ENCODE data around the gene LRRC8A.
"Not testable (repeated sequence)": the region's sequence is repeated elsewhere in the genome, so short reads cannot be mapped to it uniquely, and the experiment has no call there.

LRRC8A gene

GRCh38 chr9:128841694-128842492 lies 40.0 kb upstream of the LRRC8A start:
- peak overlapping the region; percentile 38; the same call in 1 of the 2 replicates for H3K27ac ChIP-seq
- TF ChIP-seq, protein P1, sequence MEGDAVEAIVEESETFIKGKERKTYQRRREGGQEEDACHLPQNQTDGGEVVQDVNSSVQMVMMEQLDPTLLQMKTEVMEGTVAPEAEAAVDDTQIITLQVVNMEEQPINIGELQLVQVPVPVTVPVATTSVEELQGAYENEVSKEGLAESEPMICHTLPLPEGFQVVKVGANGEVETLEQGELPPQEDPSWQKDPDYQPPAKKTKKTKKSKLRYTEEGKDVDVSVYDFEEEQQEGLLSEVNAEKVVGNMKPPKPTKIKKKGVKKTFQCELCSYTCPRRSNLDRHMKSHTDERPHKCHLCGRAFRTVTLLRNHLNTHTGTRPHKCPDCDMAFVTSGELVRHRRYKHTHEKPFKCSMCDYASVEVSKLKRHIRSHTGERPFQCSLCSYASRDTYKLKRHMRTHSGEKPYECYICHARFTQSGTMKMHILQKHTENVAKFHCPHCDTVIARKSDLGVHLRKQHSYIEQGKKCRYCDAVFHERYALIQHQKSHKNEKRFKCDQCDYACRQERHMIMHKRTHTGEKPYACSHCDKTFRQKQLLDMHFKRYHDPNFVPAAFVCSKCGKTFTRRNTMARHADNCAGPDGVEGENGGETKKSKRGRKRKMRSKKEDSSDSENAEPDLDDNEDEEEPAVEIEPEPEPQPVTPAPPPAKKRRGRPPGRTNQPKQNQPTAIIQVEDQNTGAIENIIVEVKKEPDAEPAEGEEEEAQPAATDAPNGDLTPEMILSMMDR (conservative IDR thresholded peaks at IDR 0.05): no peak
- no peak for TF ChIP-seq ZFX (IDR thresholded peaks at IDR 0.05)

- H3K27ac ChIP-seq: not testable (repeated sequence)
Observed at GRCh38 chr9:128843171-128843570, 38.8 kb upstream of the LRRC8A start.

GRCh38 chr9:128845186-128845931 lies 36.6 kb upstream of the LRRC8A start:
- no peak overlapping the region for H3K27ac ChIP-seq
- no peak for TF ChIP-seq ZFX (IDR thresholded peaks at IDR 0.05)
- TF ChIP-seq, protein P1 (conservative IDR thresholded peaks at IDR 0.05): no peak

GRCh38 chr9:128846680-128847030 lies 35.3 kb upstream of the LRRC8A start:
- no peak for TF ChIP-seq ZFX (IDR thresholded peaks at IDR 0.05)
- TF ChIP-seq, protein P1 (conservative IDR thresholded peaks at IDR 0.05): no peak

GRCh38 chr9:128847803-128848202 lies 34.1 kb upstream of the LRRC8A start:
- H3K27ac ChIP-seq: no peak overlapping the region
- TF ChIP-seq, protein P1 (conservative IDR thresholded peaks at IDR 0.05): no peak
- TF ChIP-seq ZFX (IDR thresholded peaks at IDR 0.05): no peak

More at GRCh38 chr9:128846680-128847030, 35.3 kb upstream of the LRRC8A start:
- H3K27ac ChIP-seq: no peak overlapping the region

GRCh38 chr9:128851024-128851423 lies 30.9 kb upstream of the LRRC8A start:
- not testable (repeated sequence) for H3K27ac ChIP-seq

DNA sequence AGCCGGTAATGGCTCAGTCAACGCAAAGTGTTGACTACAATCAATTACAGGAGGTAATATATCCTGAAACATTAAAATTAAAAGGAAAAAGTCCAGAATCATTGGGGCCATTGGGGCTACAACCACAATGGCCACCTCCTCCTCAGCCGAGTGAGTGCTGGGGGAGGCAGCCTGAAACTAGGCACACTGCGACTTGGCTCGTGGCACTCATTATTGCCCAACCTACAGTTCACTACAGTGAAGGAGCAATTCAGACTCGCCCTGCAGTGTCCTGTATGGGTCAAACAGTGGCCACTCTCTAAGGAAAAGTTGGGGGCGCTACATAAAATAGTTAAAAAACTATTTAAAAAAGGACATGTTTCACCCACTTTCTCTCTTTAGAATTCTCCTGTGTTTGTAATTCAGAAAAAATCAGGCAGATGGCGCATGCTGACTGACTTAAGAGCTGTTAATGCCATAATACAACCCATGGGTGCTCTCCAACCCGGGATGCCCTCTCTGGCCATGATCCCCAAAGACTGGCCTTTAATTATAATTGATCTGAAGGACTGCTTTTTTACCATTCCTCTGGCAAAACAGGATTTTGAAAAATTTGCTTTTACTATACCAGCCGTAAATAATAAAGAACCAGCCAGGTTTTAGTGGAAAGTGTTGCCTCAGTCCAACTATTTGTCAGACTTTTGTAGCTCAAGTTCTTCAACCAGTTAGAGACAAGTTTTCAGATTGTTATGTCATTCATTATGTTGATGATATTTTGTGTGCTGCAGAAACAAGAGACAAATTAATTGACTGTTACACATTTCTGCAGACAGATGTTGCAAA lies 29.9 kb upstream of the LRRC8A start:
- not testable (repeated sequence) for H3K27ac ChIP-seq
- TF ChIP-seq, protein P1 (conservative IDR thresholded peaks at IDR 0.05): peak; percentile 83

- not testable (repeated sequence) for H3K27ac ChIP-seq
Observed at GRCh38 chr9:128852646-128853045, 29.3 kb upstream of the LRRC8A start.

GRCh38 chr9:128854454-128854853 lies 27.5 kb upstream of the LRRC8A start:
- H3K27ac ChIP-seq: not testable (repeated sequence)

DNA sequence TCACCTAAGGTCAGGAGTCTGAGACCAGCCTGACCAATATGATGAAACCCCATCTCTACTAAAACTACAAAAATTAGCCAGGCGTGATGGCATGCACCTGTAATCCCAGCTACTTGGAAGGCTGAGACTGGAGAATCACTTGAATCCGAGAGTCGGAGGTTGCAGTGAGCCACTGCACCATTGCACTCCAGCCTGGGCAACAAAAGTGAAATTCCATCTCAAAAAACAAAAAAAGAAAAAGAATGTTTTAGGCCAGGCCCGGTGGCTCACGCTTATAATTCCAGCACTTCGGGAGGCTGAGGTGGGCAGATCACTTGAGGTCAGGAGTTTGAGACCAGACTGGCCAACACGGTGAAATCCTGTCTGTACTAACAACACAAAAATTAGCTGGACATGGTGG lies 23.5 kb upstream of the LRRC8A start:
- H3K27ac ChIP-seq: not testable (repeated sequence)

Data from C4-2B (cell line).